Raji (cell line): ENCODE measurements around the gene SMAD3.

Experiments
- POLR2A ChIP-seq: IDR thresholded peaks from 2 replicates; pipeline ENCODE4 v1.6.1; 2011; ENCODE audit warnings: low read depth, low read length, control low read depth; ENCODE audit not compliant: insufficient read depth

Gene SMAD3

DNA sequence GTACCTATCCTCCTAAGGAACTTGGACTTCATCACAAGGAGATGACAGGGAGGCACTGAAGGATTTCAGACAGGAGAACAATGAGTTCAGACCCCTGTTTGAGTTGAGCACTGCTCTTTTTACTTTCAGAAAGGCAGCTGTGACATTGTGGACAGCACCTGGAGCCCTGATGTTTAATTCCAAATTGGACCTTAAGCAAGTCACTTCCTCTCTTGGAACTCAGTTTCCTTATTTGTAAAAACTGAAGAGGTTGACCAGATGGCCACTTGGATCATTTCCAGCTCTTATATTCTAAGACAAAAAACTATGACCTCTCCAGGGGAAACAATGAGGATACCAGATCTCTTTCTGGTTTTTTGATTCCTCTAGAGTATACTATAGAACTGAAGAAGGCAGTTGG, 34.1 kb upstream of the SMAD3 start:
- no peak for TF ChIP-seq POLR2A

DNA sequence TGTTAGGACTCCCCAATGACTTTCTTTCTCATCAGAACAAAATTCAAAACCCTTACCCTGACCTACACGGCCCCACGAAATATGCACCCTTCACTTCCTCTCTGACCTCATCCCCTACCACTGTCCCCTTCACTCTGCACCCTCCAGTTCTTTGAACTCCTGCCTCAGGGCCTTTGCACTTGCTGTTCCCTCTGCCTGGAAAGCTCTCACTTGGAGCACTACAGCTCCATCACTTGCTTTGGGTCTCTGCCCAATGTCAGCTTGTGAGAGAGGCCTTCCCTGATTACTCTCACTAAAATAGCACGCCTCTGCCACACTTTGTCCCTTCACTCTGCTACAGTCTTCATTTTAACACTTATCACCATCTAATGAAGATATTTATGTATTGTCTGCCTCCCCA, 32.8 kb upstream of the SMAD3 start:
- no peak for TF ChIP-seq POLR2A

DNA sequence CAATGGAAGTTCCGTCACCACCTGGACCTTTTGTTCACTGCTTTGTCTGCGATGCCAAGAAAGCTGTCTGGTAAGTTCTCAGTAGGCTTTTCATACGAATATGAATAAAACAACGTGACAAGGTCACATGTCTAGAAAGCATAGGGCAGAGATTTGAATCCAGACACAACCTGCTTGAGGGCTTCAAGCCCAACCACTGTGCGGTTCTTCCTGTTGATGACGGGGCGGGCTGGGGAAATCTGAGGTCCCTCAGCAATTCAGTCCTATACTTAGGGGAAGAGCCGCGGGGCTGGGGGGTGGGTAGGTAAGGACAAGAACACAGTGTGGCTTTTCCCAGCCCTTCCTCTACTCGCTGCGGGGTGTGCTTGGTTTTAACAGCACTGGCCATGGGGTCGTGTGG, 32.4 kb upstream of the SMAD3 start:
- TF ChIP-seq POLR2A = no peak

DNA sequence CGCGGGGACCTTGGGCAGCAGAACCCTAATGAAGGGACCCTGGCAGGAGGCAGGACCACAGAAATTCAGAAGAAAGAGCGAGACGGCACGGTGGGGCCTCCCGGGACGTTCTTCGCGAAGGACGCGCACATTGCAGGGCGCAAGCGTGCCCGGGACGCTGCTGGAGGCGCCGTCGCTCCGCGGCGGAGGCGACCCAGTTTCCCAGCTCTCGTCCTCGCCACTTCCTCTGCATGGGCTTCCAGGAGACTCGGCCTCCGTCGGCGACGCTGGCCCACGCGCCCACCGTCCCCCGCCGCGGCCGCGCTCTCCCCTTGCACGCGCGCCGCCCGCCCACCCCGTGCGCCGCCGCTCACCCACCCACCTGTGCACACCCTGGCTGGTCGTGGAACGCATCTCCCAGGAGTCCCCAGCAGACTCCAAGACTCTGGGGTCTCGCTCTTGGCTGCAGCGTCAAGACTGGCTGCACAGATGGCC, 31.8 kb upstream of the SMAD3 start:
- no peak for TF ChIP-seq POLR2A

GRCh38 chr15:67035886-67036285, 29.5 kb upstream of the SMAD3 start:
- TF ChIP-seq POLR2A = no peak

DNA sequence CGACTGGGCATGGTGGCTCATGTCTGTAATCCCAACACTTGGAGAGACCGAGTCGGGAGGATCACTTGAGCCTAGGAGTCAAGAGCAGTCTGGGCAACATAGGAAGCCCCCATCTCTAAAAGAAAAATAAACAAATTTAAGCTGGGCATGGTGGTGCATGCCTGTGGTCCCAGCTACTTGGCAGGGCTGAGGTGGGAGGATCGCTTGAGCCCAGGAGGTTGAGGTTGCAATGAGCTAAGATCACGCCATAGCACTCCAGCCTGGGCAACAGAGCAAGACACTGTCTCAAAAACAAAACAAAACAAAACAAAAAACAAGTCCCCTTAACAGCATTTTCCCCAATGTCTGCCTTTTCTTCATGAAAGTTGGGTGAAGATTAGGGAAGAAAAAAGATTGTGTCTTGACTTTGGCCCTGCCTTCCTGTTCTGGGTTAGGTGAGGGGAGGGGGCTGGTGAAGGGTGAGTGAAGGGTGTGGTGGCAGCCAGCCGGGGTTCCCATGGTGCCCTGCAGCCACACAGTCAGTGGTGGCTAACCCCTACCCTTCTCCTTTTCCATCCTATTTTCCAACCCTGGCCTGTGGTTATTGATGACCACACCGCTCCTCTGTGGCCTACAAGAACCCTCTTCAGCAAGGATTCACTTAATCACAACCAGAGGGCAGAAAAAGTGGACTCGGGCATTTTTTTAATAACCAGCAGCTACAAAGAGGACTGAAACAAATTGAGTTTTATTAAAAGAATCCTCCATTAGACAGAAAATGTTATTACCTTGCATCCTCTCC, 28.4 kb upstream of the SMAD3 start:
- TF ChIP-seq POLR2A = no peak

DNA sequence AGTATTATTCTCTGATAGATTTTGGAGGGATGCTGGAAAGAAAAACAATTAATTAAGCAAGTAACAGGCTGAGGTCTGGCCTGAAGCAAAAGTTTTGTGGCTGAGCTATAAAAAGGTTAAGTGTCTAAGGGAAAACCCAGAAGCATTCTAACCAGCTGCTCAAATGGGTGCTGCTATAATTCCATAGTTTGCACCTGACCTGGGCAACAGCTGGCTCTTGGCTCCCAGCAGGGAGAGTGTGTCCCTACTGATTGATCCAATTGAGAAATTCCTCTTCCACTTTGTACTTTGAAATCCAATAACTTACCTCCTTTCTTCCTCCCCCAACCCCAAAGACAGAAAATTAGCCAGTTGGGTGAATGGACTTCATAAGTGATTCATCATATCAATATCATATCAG, 27.7 kb upstream of the SMAD3 start:
- TF ChIP-seq POLR2A = no peak

GRCh38 chr15:67038736-67039135, 26.7 kb upstream of the SMAD3 start:
- no peak for TF ChIP-seq POLR2A

- no peak for TF ChIP-seq POLR2A
Measured at GRCh38 chr15:67039384-67040075, 25.9 kb upstream of the SMAD3 start.

GRCh38 chr15:67040277-67040676, 25.1 kb upstream of the SMAD3 start:
- TF ChIP-seq POLR2A = no peak

- TF ChIP-seq POLR2A = no peak
Measured at GRCh38 chr15:67042551-67043142, 22.8 kb upstream of the SMAD3 start.

GRCh38 chr15:67043939-67044771, 21.2 kb upstream of the SMAD3 start:
- no peak for TF ChIP-seq POLR2A

DNA sequence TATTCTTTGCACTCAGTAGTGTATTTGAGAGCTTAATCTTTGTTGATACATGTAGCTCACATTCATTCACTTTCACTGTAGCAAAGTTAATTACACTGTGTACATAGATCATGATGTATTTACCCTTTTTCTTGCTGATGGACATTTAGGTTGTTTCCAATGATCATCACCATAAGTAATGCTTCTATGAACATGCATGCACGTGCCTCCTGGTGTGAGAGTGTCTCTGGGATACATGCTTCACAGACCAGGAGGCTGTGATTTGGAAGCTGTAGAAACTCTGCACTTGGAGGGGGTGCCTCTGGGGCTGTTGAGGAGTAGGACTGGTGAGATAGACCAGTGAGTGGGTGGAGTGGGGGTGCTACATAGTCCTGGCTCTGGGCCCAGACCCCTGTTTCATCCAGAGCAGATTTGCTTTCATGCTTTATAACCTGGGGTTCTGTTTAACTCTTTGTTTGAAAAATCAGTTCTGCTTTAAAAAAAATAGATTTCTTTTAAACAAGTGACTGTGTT, 18.2 kb upstream of the SMAD3 start:
- TF ChIP-seq POLR2A = no peak

- TF ChIP-seq POLR2A = no peak
Measured at GRCh38 chr15:67048281-67049279, 16.8 kb upstream of the SMAD3 start.
